GM23338 (cell line): ENCODE measurements around the gene SCNN1G. TPM values are rescaled to one million over a fixed set of nuclear protein-coding genes. Genes with fewer than 3 reads are reported as not detected.

Experiments
- ATAC-seq: fragments of 200-7000 bp; cut with Tn5 transposase; 3 replicates; pipeline ENCODE4 v1.9.1; 2020
- DNase-seq: peaks from one replicate; pipeline ENCODE4 v3.0.0-alpha.2; 2015; ENCODE audit warnings: low spot score
- H2AFZ ChIP-seq: fragments of 200-600 bp; sonication (generic); 2 replicates; pipeline ENCODE4 v1.8.0; 2016; ENCODE audit warnings: antibody characterized with exemption, mild to moderate bottlenecking, moderate library complexity
- H3F3A ChIP-seq: fragments of 200-600 bp; sonication (generic); replicated peaks from 2 replicates; pipeline ENCODE4 v1.8.0; 2017; ENCODE audit warnings: antibody characterized with exemption, mixed run types, low read depth
- H3K27ac ChIP-seq: fragments of 200-600 bp; sonication (generic); 2 replicates; pipeline ENCODE4 v1.6.1; 2016; ENCODE audit warnings: low read depth
- H3K27me3 ChIP-seq: fragments of 200-600 bp; sonication (generic); 2 replicates; pipeline ENCODE4 v1.8.0; 2016; ENCODE audit warnings: mild to moderate bottlenecking, mixed run types, moderate library complexity; ENCODE audit not compliant: insufficient read depth
- H3K36me3 ChIP-seq: fragments of 200-600 bp; sonication (generic); 2 replicates; pipeline ENCODE4 v1.8.0; 2016; ENCODE audit warnings: mild to moderate bottlenecking; ENCODE audit not compliant: insufficient read depth
- H3K4me1 ChIP-seq: fragments of 200-600 bp; sonication (generic); 2 replicates; pipeline ENCODE4 v1.8.0; 2016; ENCODE audit warnings: mild to moderate bottlenecking, moderate library complexity; ENCODE audit not compliant: insufficient read depth
- H3K4me2 ChIP-seq: fragments of 200-600 bp; sonication (generic); 2 replicates; pipeline ENCODE4 v1.7.1; 2017; ENCODE audit warnings: mixed run types
- H3K4me3 ChIP-seq: fragments of 200-600 bp; sonication (generic); 2 replicates; pipeline ENCODE4 v1.6.1; 2016; ENCODE audit warnings: mixed run types
- H3K79me2 ChIP-seq: fragments of 200-600 bp; sonication (generic); replicated peaks from 2 replicates; pipeline ENCODE4 v1.8.0; 2017; ENCODE audit warnings: mild to moderate bottlenecking; ENCODE audit not compliant: insufficient read depth
- H3K9me2 ChIP-seq: fragments of 200-600 bp; sonication (generic); 2 replicates; pipeline ENCODE4 v1.8.0; 2017; ENCODE audit not compliant: insufficient read depth
- H4K20me1 ChIP-seq: fragments of 200-600 bp; sonication (generic); replicated peaks from 2 replicates; pipeline ENCODE4 v1.8.0; 2017; ENCODE audit warnings: mild to moderate bottlenecking; ENCODE audit not compliant: insufficient read depth
- H3K27ac Mint-ChIP-seq: 2 replicates; pipeline ENCODE4 v1.8.0; 2020; ENCODE audit warnings: inconsistent platforms, mild to moderate bottlenecking, moderate library complexity, mixed read lengths
- H3K27me3 Mint-ChIP-seq: 3 replicates; pipeline ENCODE4 v1.8.0; 2022; ENCODE audit warnings: low read depth, mild to moderate bottlenecking, moderate library complexity, mixed read lengths, inconsistent platforms; ENCODE audit not compliant: insufficient read depth, poor library complexity
- H3K36me3 Mint-ChIP-seq: 3 replicates; pipeline ENCODE4 v1.8.0; 2021; ENCODE audit warnings: low read depth, mild to moderate bottlenecking, inconsistent platforms, moderate library complexity, mixed read lengths
- H3K4me1 Mint-ChIP-seq: 3 replicates; pipeline ENCODE4 v1.8.0; 2020; ENCODE audit warnings: mild to moderate bottlenecking, inconsistent platforms, mixed read lengths
- H3K4me3 Mint-ChIP-seq: 3 replicates; pipeline ENCODE4 v1.8.0; 2021; ENCODE audit warnings: moderate library complexity, mild to moderate bottlenecking, inconsistent platforms, mixed read lengths
- H3K9me3 Mint-ChIP-seq: 3 replicates; pipeline ENCODE4 v1.8.0; 2020; ENCODE audit warnings: moderate library complexity, mild to moderate bottlenecking, inconsistent platforms, mixed read lengths
- CTCF ChIP-seq, 2 experiments: fragments of 200-600 bp in 1 of 2; sonication (generic) in 1 of 2; conservative IDR thresholded peaks; 2 replicates each; pipeline versions ENCODE4 v1.5.1 to v1.6.1; 2016 to 2017; ENCODE audit warnings: antibody characterized with exemption in 2 of 2, low read depth in 2 of 2, mild to moderate bottlenecking in 2 of 2, moderate library complexity in 1 of 2
- ETS1 ChIP-seq: IDR thresholded peaks from 2 replicates; pipeline ENCODE4 v1.6.1; 2016; ENCODE audit warnings: antibody characterized with exemption
- EZH2phosphoT487 ChIP-seq: fragments of 200-600 bp; sonication (generic); IDR thresholded peaks from one replicate; pipeline ENCODE4 v1.8.1; 2018; ENCODE audit warnings: antibody characterized with exemption; ENCODE audit not compliant: unreplicated experiment
- JUNB ChIP-seq: IDR thresholded peaks from one replicate; pipeline ENCODE4 v1.6.1; 2016; ENCODE audit warnings: antibody characterized with exemption; ENCODE audit not compliant: unreplicated experiment
- POLR2AphosphoS5 ChIP-seq: IDR thresholded peaks from 2 replicates; pipeline ENCODE4 v1.6.1; 2016; ENCODE audit warnings: antibody characterized with exemption, low read depth
- REST ChIP-seq: IDR thresholded peaks from one replicate; pipeline ENCODE4 v1.6.1; 2018; ENCODE audit warnings: antibody characterized with exemption; ENCODE audit not compliant: unreplicated experiment
- STAT1 ChIP-seq: IDR thresholded peaks from one replicate; pipeline ENCODE4 v1.6.1; 2016; ENCODE audit warnings: antibody characterized with exemption; ENCODE audit not compliant: unreplicated experiment
- ZNF462 ChIP-seq: fragments of 250-450 bp; sonication (Bioruptor Pico); IDR thresholded peaks from 2 replicates; pipeline ENCODE4 v1.5.0; 2020; ENCODE audit warnings: mild to moderate bottlenecking, moderate library complexity
- polyA plus RNA-seq: library from polyadenylated mRNA; unstranded; fragments of >200 nt; fragmentation: Nextera tagmentation; extraction: Ambion mirVana; gene quantifications from 2 replicates; pipeline ENCODE4 v1.2.1, GENCODE V29; 2016
- total RNA-seq: library from RNA; depleted of rRNA; stranded (reverse); fragments of >200 nt; shearing (Covaris generic); gene quantifications from 2 replicates; pipeline ENCODE4 v1.2.3, GENCODE V29; 2014

The SCNN1G gene
- total and polyA plus RNA-seq, 2 experiments from 2014 or later = 0.97 to 1.1 TPM

- TF ChIP-seq REST (no peak), ETS1 (no peak), JUNB (no peak), STAT1 (no peak), EZH2phosphoT487 (no peak)
These were observed 42.6 kb downstream of the SCNN1G start (continued) for GRCh38 chr16:23225109-23225508.

- H3F3A ChIP-seq = no peaks in the 10 kb centered on the region
- Mint-ChIP-seq H3K9me3 (no peaks in the 10 kb centered on the region), H3K27ac (no peak overlapping the region), H3K4me1 (peaks cover 10% of the 10 kb centered on the region; the same call in 2 of the 3 replicates), H3K36me3 (no peaks in the 10 kb centered on the region), H3K27me3 (no peaks in the 10 kb centered on the region), H3K4me3 (no peak overlapping the region)
- H3K27ac ChIP-seq = no peak overlapping the region
- no peak overlapping the region for H3K4me3 ChIP-seq
- H3K4me2 ChIP-seq = no peak overlapping the region
- H3K9me2 ChIP-seq = peaks cover 16% of the 10 kb centered on the region
- no peak overlapping the region for H2AFZ ChIP-seq
- no peak for TF ChIP-seq STAT1
- H3K4me1 ChIP-seq = peaks cover 8% of the 10 kb centered on the region; the same call in 1 of the 2 replicates
- no peaks in the 10 kb centered on the region for H4K20me1 ChIP-seq
- H3K36me3 ChIP-seq = no peaks in the 10 kb centered on the region
- H3K27me3 ChIP-seq = no peaks in the 10 kb centered on the region
- no peak for DNase-seq
- no peak for ATAC-seq
- no peaks in the 10 kb centered on the region for H3K79me2 ChIP-seq
These were observed 43.1 kb downstream of the SCNN1G start for GRCh38 chr16:23225634-23226033.

GRCh38 chr16:23227529-23227928 is 45.0 kb downstream of the SCNN1G start:
- Histone ChIP-seq H3K36me3 (no peaks in the 10 kb centered on the region), H4K20me1 (no peaks in the 10 kb centered on the region), H3K9me2 (peaks cover 16% of the 10 kb centered on the region), H3F3A (no peaks in the 10 kb centered on the region), H3K4me3 (no peak overlapping the region), H3K4me1 (peaks cover 8% of the 10 kb centered on the region; the same call in 1 of the 2 replicates), H3K27ac (no peak overlapping the region), H3K27me3 (no peaks in the 10 kb centered on the region), H3K4me2 (no peak overlapping the region), H3K79me2 (no peaks in the 10 kb centered on the region), H2AFZ (0 out of 2 replicates have a peak overlapping the region, but pooled peaks have one; percentile 38)
- H3K9me3 Mint-ChIP-seq = no peaks in the 10 kb centered on the region
- H3K36me3 Mint-ChIP-seq = no peaks in the 10 kb centered on the region
- H3K27me3 Mint-ChIP-seq = no peaks in the 10 kb centered on the region
- no peak for ATAC-seq
- peaks cover 10% of the 10 kb centered on the region; the same call in 2 of the 3 replicates for H3K4me1 Mint-ChIP-seq
- H3K4me3 Mint-ChIP-seq = no peak overlapping the region
- no peak for DNase-seq
- H3K27ac Mint-ChIP-seq = no peak overlapping the region
- TF ChIP-seq CTCF (conservative IDR thresholded peaks at IDR 0.05; ENCODE audit: low read depth in 2 of 2) (no peak), POLR2AphosphoS5 (no peak), ZNF462 (CRISPR knock-in tag) (no peak)
